NCI-H146 treated with DMSO at 0.1 percent for 48 hours (cell line): ENCODE results near the gene FRYL.
"Not testable (repeated sequence)": the region's sequence is repeated elsewhere in the genome, so short reads cannot be mapped to it uniquely, and the experiment has no call there.

Experiments used
- DNase-seq: peaks from one replicate; lab custom pipeline; 2025; ENCODE audit not compliant: unreplicated experiment; lab: John Stamatoyannopoulos, UW

Gene FRYL

GRCh38 chr4:48779998-48780864, at the start of gene FRYL:
TSS of gene FRYL (minus strand) at chr4:48780279. CDS start at chr4:48634410, 145,869 bp downstream.
- DNase-seq, result peak; percentile 99

- DNase-seq, result no peak
Measured at GRCh38 chr4:48827622-48828021, 47.5 kb upstream of the FRYL start.

- not testable (repeated sequence) for DNase-seq
Measured at GRCh38 chr4:48821431-48821830, 41.4 kb upstream of the FRYL start.

GRCh38 chr4:48816971-48817370, 36.9 kb upstream of the FRYL start:
- no peak for DNase-seq

- not testable (repeated sequence) for DNase-seq
Measured at GRCh38 chr4:48816297-48816696, 36.2 kb upstream of the FRYL start.

- DNase-seq, result no peak
Measured at GRCh38 chr4:48815483-48815882, 35.4 kb upstream of the FRYL start.

GRCh38 chr4:48813964-48814363, 33.9 kb upstream of the FRYL start:
- peak; percentile 42 for DNase-seq

- no peak for DNase-seq
Measured at GRCh38 chr4:48812866-48813265, 32.8 kb upstream of the FRYL start.

GRCh38 chr4:48804584-48805301, 24.7 kb upstream of the FRYL start:
- DNase-seq, result no peak

- no peak for DNase-seq
Measured at GRCh38 chr4:48801016-48801715, 21.1 kb upstream of the FRYL start.

GRCh38 chr4:48800155-48800554, 20.1 kb upstream of the FRYL start:
- not testable (repeated sequence) for DNase-seq

- no peak for DNase-seq
Measured at GRCh38 chr4:48799157-48799556, 19.1 kb upstream of the FRYL start.

GRCh38 chr4:48798117-48798516, 18.0 kb upstream of the FRYL start:
- no peak for DNase-seq

- DNase-seq, result no peak
Measured at GRCh38 chr4:48796927-48797679, 17.0 kb upstream of the FRYL start.

GRCh38 chr4:48796191-48796926, 16.3 kb upstream of the FRYL start:
- DNase-seq, result no peak

GRCh38 chr4:48795108-48795507, 15.0 kb upstream of the FRYL start:
- DNase-seq, result no peak

- no peak for DNase-seq
Measured at GRCh38 chr4:48792348-48793006, 12.4 kb upstream of the FRYL start.

- no peak for DNase-seq
Measured at GRCh38 chr4:48791313-48791712, 11.2 kb upstream of the FRYL start.

GRCh38 chr4:48790561-48790960, 10.5 kb upstream of the FRYL start:
- DNase-seq, result no peak

- peak; percentile 37 for DNase-seq
Measured at GRCh38 chr4:48787056-48787455, 7.0 kb upstream of the FRYL start.
